ENCODE results near the gene IL19. TPM values are rescaled to one million over a fixed set of nuclear protein-coding genes. Genes with fewer than 3 reads are reported as not detected.

The IL19 gene
- total and polyA plus RNA-seq, 2 donors (not counting 3 experiments of a cell fraction or from before 2014, with no cell fraction given), result not detected

- no peaks in the 10 kb centered on the region for H4K20me1 ChIP-seq (replicated peaks; ENCODE audit: control insufficient read depth, extremely low read depth, insufficient read depth, low read length)
- no peak overlapping the region for H2AFZ ChIP-seq (ENCODE audit: low read depth, low read length)
- intact Hi-C loops (cut with micrococcal nuclease) (no loop called here), dilution Hi-C loops (cut with MboI; ENCODE audit: extremely low pct_ligation_motif_present, low sequenced_read_pairs) (no loop called here)
- H3K4me2 ChIP-seq (ENCODE audit: insufficient read depth, low read length), result no peak overlapping the region
- H3K27me3 ChIP-seq (ENCODE audit: control insufficient read depth in 2 of 2, insufficient read depth in 2 of 2, low read length in 2 of 2), result peaks cover 0 to 3% of the 10 kb centered on the region in 2 experiments
- BruUV-seq (replicated peaks), result no TSS peak
- H3K27ac ChIP-seq (ENCODE audit: insufficient read depth, low read depth, low read length), result no peak overlapping the region
- DNase-seq (ENCODE audit: low read depth, low spot score), result no peak
- no peak overlapping the region for H3K9ac ChIP-seq (replicated peaks; ENCODE audit: extremely low read depth, insufficient read depth, low read length)
- H3K79me2 ChIP-seq (ENCODE audit: control insufficient read depth, insufficient read depth, low read length), result no peaks in the 10 kb centered on the region
- H3K36me3 ChIP-seq (ENCODE audit: control insufficient read depth in 2 of 2, extremely low read depth in 1 of 2, insufficient read depth in 2 of 2, low read length in 2 of 2), result no peaks in the 10 kb centered on the region
- no peak overlapping the region for H3K4me3 ChIP-seq (replicated peaks in 1 of 3; ENCODE audit: insufficient read depth in 1 of 3, low read depth in 1 of 3, low read length in 3 of 3)
- no peaks in the 10 kb centered on the region for H3K9me3 ChIP-seq (replicated peaks; ENCODE audit: control insufficient read depth, insufficient read depth, low read length)
- H3K9me1 ChIP-seq (replicated peaks; ENCODE audit: control insufficient read depth, extremely low read depth, insufficient read depth, low read length), result no peaks in the 10 kb centered on the region
- ChIA-PET CTCF (interaction anchor here (0.6 to 1.8 kb wide), 4 partner anchors 23 to 909 kb away, joined by 3 to 4 read pairs (median 4); no protein-coding TSS in a partner anchor), POLR2A (no interaction called here)
- no peaks in the 10 kb centered on the region for H3K4me1 ChIP-seq (ENCODE audit: control insufficient read depth, extremely low read depth, insufficient read depth, low read length)
- FAIRE-seq, result no peak
- TF ChIP-seq FOS (IDR thresholded peaks at IDR 0.05; ENCODE audit: borderline replicate concordance, insufficient read depth, low read length) (no peak), GATA2 (IDR thresholded peaks at IDR 0.05; ENCODE audit: insufficient read depth, insufficient read length, low read depth, low read length) (no peak), JUN (IDR thresholded peaks at IDR 0.05; ENCODE audit: borderline replicate concordance, insufficient read depth, insufficient read length, low read depth) (no peak), MYC (IDR thresholded peaks at IDR 0.05; ENCODE audit: low read depth, low read length) (no peak), EZH2 (IDR thresholded peaks at IDR 0.05; ENCODE audit: borderline replicate concordance, low read depth, low read length, severe bottlenecking) (no peak), POLR2A (IDR thresholded peaks at IDR 0.05; ENCODE audit: low read depth, low read length) (no peak), POLR2AphosphoS5 (IDR thresholded peaks at IDR 0.05; ENCODE audit: insufficient read depth, low read depth, low read length) (no peak)
- TF ChIP-seq, protein P1, sequence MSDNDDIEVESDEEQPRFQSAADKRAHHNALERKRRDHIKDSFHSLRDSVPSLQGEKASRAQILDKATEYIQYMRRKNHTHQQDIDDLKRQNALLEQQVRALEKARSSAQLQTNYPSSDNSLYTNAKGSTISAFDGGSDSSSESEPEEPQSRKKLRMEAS (IDR thresholded peaks at IDR 0.05; ENCODE audit: insufficient read depth, insufficient read length), result no peak
- TF ChIP-seq, protein P2, sequence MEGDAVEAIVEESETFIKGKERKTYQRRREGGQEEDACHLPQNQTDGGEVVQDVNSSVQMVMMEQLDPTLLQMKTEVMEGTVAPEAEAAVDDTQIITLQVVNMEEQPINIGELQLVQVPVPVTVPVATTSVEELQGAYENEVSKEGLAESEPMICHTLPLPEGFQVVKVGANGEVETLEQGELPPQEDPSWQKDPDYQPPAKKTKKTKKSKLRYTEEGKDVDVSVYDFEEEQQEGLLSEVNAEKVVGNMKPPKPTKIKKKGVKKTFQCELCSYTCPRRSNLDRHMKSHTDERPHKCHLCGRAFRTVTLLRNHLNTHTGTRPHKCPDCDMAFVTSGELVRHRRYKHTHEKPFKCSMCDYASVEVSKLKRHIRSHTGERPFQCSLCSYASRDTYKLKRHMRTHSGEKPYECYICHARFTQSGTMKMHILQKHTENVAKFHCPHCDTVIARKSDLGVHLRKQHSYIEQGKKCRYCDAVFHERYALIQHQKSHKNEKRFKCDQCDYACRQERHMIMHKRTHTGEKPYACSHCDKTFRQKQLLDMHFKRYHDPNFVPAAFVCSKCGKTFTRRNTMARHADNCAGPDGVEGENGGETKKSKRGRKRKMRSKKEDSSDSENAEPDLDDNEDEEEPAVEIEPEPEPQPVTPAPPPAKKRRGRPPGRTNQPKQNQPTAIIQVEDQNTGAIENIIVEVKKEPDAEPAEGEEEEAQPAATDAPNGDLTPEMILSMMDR (IDR thresholded peaks at IDR 0.05; ENCODE audit: extremely low read depth in 1 of 2, insufficient read depth in 1 of 2, low read depth in 1 of 2, low read length in 2 of 2), result no peak
These were observed 84.0 kb downstream of the IL19 start for GRCh38 chr1:206854401-206855129.

All from endothelial cell of umbilical vein (primary cell).